ENCODE results near the gene TBL2. TPM values are rescaled to one million over a fixed set of nuclear protein-coding genes. Genes with fewer than 3 reads are reported as not detected.
"Not testable (repeated sequence)": the region's sequence is repeated elsewhere in the genome, so short reads cannot be mapped to it uniquely, and the experiment has no call there.

The TBL2 gene
- total RNA-seq, 1 experiment from 2014 or later: 55.9 TPM

DNA sequence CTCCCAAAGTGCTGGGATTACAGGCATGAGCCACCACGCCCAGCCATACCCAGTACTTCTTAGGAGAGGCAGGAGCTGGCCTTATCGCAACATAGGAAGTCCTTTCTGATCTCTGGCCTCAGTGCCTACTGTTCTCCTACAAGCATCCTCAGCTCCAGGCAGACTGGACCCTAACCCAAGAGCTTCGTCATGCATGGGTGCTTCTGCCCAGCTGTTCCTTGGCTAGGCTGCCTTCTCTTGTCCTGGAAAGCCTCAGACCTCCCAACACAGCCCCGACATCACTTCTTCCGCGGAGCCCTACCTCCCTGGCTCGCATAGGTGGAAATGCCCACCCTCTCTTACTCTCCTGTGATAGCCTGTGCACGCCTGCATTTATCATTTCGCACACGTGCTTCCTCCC lies 36.7 kb downstream of the TBL2 start:
- no peak overlapping the region for H3K27ac ChIP-seq
- no peaks in the 10 kb centered on the region for H3K4me1 ChIP-seq
- H3K4me3 ChIP-seq: no peak overlapping the region
- DNase-seq: no peak
- no peaks in the 10 kb centered on the region for H3K27me3 ChIP-seq
- H3K9me3 ChIP-seq (replicated peaks): no peaks in the 10 kb centered on the region
- H3K36me3 ChIP-seq: peaks cover 70% of the 10 kb centered on the region

DNA sequence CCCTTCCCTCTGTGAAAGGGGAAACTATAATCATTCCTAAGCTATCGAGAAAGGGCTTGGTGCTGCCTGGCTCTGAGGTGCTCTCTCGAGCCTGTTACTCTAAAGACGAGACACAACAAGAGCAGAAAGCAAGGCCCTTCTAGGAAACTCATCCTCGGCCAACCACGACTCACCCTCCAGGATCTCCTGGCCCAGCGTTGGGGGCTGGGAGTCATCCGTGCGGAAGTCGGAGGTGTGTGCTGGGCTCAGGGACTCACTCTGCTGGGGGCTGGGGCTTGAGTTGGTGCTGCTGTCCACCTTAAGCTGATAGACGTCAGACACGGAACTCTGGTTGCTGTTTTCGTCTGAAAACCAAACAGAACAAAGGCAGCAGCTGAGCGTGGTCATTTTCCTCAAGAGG lies 38.7 kb downstream of the TBL2 start:
- DNase-seq: no peak
- Histone ChIP-seq H3K4me1 (no peaks in the 10 kb centered on the region), H3K27ac (no peak overlapping the region), H3K9me3 (replicated peaks) (no peaks in the 10 kb centered on the region), H3K27me3 (no peaks in the 10 kb centered on the region), H3K4me3 (no peak overlapping the region), H3K36me3 (peaks cover 69% of the 10 kb centered on the region)

- not testable (repeated sequence) for H3K27ac ChIP-seq; DNase-seq; H3K9me3 ChIP-seq (replicated peaks); H3K4me1 ChIP-seq; H3K27me3 ChIP-seq; H3K4me3 ChIP-seq
- peaks cover 59% of the 10 kb centered on the region for H3K36me3 ChIP-seq
Observed at GRCh38 chr7:73538510-73538909, 39.9 kb downstream of the TBL2 start.

DNA sequence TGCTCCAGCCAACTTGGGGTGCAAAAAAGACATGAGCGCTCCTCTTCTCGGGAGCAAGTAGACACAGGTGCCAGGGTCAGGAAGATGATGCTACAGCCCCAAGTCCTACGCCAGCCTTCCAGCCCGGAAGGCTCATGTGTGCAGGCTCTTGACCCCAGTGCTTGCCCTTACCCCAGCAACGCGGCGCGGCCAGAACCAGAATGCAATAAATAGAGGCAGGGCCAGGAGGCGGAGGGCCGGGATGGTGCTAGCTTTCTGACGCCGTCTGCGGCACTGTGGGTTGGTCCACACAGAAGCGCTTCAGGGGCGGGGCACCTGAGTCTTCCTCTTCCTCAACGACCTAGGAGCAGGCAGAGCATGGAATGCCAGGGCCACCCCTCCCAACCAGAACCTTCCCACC lies 41.3 kb downstream of the TBL2 start:
- Histone ChIP-seq H3K4me1 (no peaks in the 10 kb centered on the region), H3K27ac (no peak overlapping the region), H3K4me3 (no peak overlapping the region), H3K9me3 (replicated peaks) (no peaks in the 10 kb centered on the region), H3K27me3 (no peaks in the 10 kb centered on the region), H3K36me3 (peaks cover 46% of the 10 kb centered on the region)
- no peak for DNase-seq

DNA sequence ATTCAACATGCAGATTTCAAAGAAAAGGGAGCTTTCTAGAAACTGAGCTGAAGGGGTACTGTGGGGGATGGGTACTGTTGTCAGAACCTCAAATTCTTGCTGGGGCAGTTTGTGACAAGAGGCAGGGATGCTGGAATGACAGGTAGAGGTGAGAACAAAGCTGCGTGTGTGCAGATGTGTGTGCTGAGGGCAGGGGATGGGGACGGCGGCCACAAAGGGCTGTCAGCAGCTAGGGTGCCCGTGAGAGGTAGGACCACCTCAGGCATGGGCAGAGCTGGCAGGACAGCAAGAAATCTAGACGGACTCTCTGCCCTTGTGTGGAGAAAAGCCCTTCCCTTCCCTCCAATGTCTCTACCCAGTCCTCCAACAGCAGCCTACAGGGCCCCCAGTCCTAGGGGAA lies 41.9 kb downstream of the TBL2 start:
- H3K27me3 ChIP-seq: no peaks in the 10 kb centered on the region
- H3K4me1 ChIP-seq: no peaks in the 10 kb centered on the region
- H3K36me3 ChIP-seq: peaks cover 41% of the 10 kb centered on the region
- H3K9me3 ChIP-seq (replicated peaks): no peaks in the 10 kb centered on the region
- no peak overlapping the region for H3K4me3 ChIP-seq
- H3K27ac ChIP-seq: no peak overlapping the region
- DNase-seq: no peak

- not testable (repeated sequence) for H3K4me1 ChIP-seq; H3K27me3 ChIP-seq; H3K4me3 ChIP-seq; DNase-seq; H3K9me3 ChIP-seq (replicated peaks); H3K27ac ChIP-seq
- peaks cover 40% of the 10 kb centered on the region for H3K36me3 ChIP-seq
Observed at GRCh38 chr7:73535918-73536317, 42.5 kb downstream of the TBL2 start.

DNA sequence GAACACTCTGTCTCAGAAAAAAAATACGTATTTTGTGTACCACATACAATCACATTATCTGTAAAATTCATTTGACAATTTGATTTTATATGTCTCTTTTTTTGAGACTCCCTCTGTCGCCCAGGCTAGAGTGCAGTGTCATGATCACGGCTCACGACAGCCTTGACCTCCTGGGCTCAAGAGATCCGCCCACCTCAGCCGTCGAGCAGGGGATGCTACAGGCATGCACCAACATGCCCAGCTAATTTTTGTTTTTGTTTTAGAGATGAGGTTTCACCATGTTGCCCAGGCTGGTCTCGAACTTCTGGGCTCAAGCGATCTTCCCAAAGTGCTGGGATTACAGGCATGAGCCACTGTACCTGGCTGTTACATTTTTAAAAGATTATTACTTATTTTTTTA lies 44.6 kb downstream of the TBL2 start:
- no peak overlapping the region for H3K4me3 ChIP-seq
- DNase-seq: no peak
- H3K36me3 ChIP-seq: peaks cover 23% of the 10 kb centered on the region
- H3K9me3 ChIP-seq (replicated peaks): no peaks in the 10 kb centered on the region
- no peak overlapping the region for H3K27ac ChIP-seq
- H3K4me1 ChIP-seq: no peaks in the 10 kb centered on the region
- H3K27me3 ChIP-seq: no peaks in the 10 kb centered on the region

GRCh38 chr7:73532224-73532623 lies 46.2 kb downstream of the TBL2 start:
- H3K4me3 ChIP-seq: no peak overlapping the region
- peaks cover 11% of the 10 kb centered on the region for H3K36me3 ChIP-seq
- no peaks in the 10 kb centered on the region for H3K27me3 ChIP-seq
- H3K9me3 ChIP-seq (replicated peaks): no peaks in the 10 kb centered on the region
- H3K27ac ChIP-seq: no peak overlapping the region
- no peak for DNase-seq
- H3K4me1 ChIP-seq: peaks cover under 1% of the 10 kb centered on the region

DNA sequence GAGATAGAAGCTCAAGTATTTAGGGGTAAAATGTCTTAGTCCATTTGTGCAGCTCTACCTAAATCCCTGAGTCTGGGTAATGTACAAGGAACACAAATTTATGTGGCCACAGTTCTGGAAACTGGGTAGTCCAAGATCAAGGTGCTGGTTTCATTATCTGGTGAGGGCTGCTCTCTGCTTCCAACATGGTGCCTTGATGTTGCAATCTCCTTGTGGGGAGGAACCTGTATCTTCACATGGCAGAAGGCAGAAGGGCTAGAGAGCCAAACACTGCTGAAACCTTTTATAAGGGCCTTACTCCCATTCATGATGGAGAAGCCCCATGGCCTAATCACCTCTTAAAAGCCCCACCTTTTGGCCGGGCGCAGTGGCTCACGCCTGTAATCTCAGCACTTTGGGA lies 47.6 kb downstream of the TBL2 start:
- H3K4me3 ChIP-seq: no peak overlapping the region
- H3K36me3 ChIP-seq: 0 out of 2 replicates have a peak, but pooled peaks cover 2% of the 10 kb centered on the region
- no peak for DNase-seq
- H3K27me3 ChIP-seq: no peaks in the 10 kb centered on the region
- H3K27ac ChIP-seq: no peak overlapping the region
- H3K4me1 ChIP-seq: peaks cover 9% of the 10 kb centered on the region
- H3K9me3 ChIP-seq (replicated peaks): no peaks in the 10 kb centered on the region

DNA sequence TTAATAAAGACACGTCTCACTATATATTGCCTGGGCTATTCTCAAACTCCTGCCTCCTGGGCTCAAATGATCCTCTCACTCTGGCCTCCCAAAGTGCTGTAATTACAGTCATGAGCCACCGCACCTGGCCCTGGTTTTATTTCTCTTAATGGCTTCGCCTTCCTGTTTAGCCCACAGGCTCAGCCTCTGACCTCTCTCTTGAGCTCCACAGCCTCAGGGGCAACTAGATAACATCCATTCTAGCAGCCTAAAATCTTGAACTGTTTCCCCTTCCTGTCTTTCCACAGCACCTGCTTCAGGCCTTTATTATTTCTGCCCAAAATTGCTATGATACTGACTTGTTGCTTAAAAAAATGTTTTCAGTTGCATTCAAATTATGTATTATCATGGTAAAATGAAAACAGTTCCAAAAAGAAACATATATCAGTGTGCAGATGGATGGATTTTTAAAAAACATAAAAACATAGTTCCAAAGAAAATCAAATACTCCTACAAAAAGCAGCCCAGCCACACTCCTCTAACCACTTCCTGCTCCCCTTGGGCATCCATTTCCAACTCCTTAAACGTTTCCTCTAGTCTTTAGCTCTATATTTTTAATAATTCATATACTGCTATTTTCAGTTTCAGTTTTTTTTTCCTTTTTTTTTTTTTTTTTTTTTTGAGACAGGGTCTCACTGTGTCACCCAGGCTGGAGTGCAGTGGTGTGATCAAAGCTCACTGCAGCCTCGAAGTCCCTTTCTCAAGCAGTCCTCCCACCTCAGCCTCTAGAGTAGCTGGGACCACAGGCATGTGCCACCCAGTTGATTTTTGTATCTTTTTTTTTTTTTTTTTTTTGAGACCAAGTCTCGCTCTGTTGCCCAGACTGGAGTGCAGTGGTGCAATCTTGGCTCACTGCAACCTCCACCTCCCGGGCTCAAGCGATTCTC lies 51.2 kb downstream of the TBL2 start:
- 0 out of 2 replicates have a peak overlapping the region, but pooled peaks have one; percentile 31 for H3K27ac ChIP-seq
- no peaks in the 10 kb centered on the region for H3K27me3 ChIP-seq
- H3K4me1 ChIP-seq: peaks cover 9% of the 10 kb centered on the region
- H3K4me3 ChIP-seq: no peak overlapping the region
- peak; percentile 74 to 88 for DNase-seq
- H3K36me3 ChIP-seq: no peaks in the 10 kb centered on the region
- H3K9me3 ChIP-seq (replicated peaks): no peaks in the 10 kb centered on the region

DNA sequence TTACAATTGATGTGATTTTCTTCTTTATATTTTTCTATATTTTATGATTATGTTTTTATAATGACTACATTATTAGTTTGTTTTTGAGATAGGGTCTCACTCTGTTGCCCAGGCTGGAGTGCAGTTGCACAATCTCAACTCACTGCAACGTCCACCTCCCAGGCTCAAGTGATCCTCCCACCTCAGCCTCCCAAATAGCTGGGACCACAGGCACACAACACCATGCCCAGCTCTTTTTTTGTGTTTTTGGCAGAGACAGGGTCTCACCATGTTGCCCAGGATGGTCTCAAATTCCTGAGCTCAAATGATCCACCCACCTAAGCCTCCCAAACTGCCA lies 52.3 kb downstream of the TBL2 start:
- DNase-seq; H3K9me3 ChIP-seq (replicated peaks); H3K27ac ChIP-seq; H3K36me3 ChIP-seq; H3K4me3 ChIP-seq; H3K4me1 ChIP-seq; H3K27me3 ChIP-seq: not testable (repeated sequence)

DNA sequence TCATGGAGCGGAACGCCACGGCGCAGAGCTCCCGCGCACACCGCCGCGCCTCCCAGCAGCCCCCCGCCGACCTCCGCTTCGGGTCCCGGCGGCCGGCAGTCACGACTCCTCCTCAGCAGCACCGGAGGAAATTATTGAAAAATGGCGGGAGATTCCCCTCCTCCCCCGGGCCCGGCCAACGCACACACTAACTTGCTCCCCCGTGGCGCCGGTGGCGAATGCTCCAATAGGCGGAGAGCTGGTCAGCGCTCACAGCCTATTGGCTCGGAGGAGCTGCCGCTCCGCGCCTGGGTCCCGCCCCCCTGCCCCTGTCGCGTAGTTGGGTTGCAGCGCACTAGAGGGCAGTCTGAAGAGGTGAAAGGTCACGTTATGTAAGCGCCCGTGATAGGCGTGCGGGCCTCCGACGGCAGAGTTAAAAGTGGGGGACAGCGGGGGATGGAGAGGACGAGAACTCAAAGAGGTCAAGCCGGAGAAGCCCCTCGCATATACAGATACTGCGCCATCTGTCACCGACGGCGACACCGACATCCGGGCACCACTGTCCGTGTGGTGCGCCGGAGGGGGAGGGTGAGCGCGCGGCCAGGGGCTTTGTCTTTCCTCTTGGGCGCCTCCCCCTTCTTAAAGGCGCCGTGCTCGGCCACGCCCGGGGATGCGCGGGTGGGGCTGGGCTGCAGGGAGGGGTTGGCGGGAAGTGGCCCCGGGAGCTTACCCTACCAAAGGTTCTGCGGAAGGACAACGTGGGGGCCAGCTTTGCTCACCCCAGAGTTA lies 56.1 kb downstream of the TBL2 start, which contains the start of gene BAZ1B:
TSS of gene BAZ1B (minus strand) at position 189 of the 768 bp plus-strand sequence. CDS start 360 bp downstream, outside the sequence.
- peak within 1 kb of the TSS; percentile 90 for H3K27ac ChIP-seq
- H3K4me1 ChIP-seq: peaks cover 9% of the 10 kb centered on the region
- H3K4me3 ChIP-seq: peak within 1 kb of the TSS; percentile 74
- no peaks in the 10 kb centered on the region for H3K9me3 ChIP-seq (replicated peaks)
- no peaks in the 10 kb centered on the region for H3K27me3 ChIP-seq
- H3K36me3 ChIP-seq: peaks cover 28% of the 10 kb centered on the region
- DNase-seq: peak; percentile 99

DNA sequence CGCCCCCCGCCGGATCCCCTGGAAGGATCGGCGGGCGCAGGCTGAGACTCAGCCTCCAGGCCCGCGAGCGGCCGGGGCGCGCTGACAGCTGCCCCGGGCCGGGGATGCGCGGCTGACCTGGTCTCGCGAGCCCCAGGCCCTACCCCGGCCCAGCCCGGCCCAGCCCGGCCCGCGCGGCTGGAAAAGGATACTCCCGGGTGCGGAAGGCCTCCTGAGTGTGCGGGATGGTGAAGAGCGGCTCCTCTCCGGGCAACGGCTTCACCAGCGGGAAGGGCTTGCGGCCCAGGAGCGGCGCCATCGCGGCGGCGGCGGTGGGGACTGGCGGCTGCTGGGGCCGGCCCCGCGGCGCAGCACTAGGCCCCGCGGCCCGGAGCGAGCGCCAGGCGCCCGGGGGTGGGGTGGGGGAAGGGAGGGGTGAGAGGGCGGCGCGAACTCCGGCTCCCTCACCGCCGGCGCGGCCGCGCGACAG lies 56.7 kb downstream of the TBL2 start:
- DNase-seq: peak in 1 of 2 experiments; percentile 80
- H3K27me3 ChIP-seq: no peaks in the 10 kb centered on the region
- H3K9me3 ChIP-seq (replicated peaks): no peaks in the 10 kb centered on the region
- H3K4me3 ChIP-seq: peak overlapping the region; percentile 74
- H3K4me1 ChIP-seq: peaks cover 4% of the 10 kb centered on the region; the same call in 1 of the 2 replicates
- H3K27ac ChIP-seq: peak overlapping the region; percentile 90
- peaks cover 31% of the 10 kb centered on the region for H3K36me3 ChIP-seq

GRCh38 chr7:73520673-73521635 lies 57.4 kb downstream of the TBL2 start:
- H3K4me1 ChIP-seq: no peaks in the 10 kb centered on the region; the same call in 1 of the 2 replicates
- H3K27me3 ChIP-seq: no peaks in the 10 kb centered on the region
- peak overlapping the region; percentile 90 for H3K27ac ChIP-seq
- no peaks in the 10 kb centered on the region for H3K9me3 ChIP-seq (replicated peaks)
- peak; percentile 41 to 61 for DNase-seq
- H3K36me3 ChIP-seq: peaks cover 36% of the 10 kb centered on the region
- peak overlapping the region; percentile 74 for H3K4me3 ChIP-seq
